GM18870 (cell line): ENCODE data around the gene DHX16.

ENCODE experiments used
- ATAC-seq: cut with Tn5 transposase; IDR thresholded peaks from one replicate; pipeline ENCODE4 v1.9.1; 2021; ENCODE audit warnings: moderate library complexity; ENCODE audit not compliant: unreplicated experiment

DHX16 gene

DNA sequence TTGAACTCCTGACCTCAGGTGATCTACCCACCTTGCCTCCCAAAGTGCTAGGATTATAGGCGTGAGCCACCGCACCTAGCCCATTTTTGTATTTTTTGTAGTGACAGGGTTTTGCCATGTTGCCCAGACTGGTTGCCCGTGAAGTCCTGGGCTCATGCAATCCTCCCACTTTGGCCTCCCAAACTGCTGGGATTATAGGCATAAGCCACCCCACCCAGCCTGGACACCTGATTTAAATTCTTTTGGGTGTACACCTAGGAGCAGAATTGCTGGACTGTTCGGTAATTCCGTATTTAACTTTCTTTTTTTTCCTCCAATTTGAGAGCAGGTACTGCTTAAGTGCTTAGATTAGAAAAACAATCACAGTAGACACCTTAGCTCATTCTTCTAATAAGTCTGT, 23.6 kb upstream of the DHX16 start:
- ATAC-seq = no peak

- no peak for ATAC-seq
Observed at GRCh38 chr6:30691208-30691847, 18.5 kb upstream of the DHX16 start.

- ATAC-seq = no peak
Observed at GRCh38 chr6:30690403-30691207, 17.8 kb upstream of the DHX16 start, which contains the start of gene NRM. NRM (minus strand) TSS chr6:30690984; CDS start chr6:30690974, 10 bp downstream.

DNA sequence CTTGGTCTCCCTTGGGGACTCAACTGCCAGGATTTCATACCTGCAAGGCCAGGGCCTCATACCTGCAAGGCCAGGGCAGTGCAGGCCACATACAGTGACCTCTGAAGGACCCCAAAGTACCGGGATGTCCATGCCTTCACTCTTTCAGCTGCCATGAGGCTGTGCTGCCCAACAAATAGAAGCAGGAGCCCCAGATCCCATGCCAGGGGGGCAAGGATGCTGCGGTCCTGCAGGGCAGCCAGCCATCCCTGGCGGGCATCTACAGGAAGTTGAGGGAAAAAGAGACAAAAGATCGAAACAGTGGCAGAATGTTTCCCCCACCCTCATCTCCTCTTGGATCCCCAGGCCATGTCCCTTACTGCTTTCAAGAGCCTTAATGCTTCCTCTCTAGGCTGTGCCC, 17.2 kb upstream of the DHX16 start:
- ATAC-seq = no peak

- no peak for ATAC-seq
Observed at GRCh38 chr6:30689022-30689865, 16.4 kb upstream of the DHX16 start.

DNA sequence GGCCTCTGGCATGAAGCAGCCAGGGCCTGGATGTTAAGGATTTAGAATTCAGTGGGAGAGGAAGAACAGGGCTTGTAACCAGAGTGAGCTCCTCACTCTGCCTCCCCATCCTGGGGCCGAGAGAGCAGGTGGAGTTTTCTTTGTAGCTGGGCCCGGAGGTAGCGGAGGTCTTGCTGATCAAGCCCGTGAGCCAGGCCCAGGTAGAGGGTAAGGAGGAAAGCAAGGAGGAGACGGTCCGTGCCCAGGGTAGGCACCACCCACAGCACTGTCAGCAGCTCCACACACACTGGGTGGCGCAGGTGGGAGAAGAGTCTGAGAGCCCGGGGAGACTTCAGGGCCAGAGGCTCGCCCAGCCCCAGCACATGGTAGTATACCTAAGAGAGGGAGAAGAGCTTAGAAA, 15.8 kb upstream of the DHX16 start:
- no peak for ATAC-seq

- no peak for ATAC-seq
Observed at GRCh38 chr6:30687659-30688431, 15.0 kb upstream of the DHX16 start.

- no peak for ATAC-seq
Observed at GRCh38 chr6:30686908-30687658, 14.3 kb upstream of the DHX16 start.

- no peak for ATAC-seq
Observed at GRCh38 chr6:30686009-30686907, 13.5 kb upstream of the DHX16 start, which contains the start of gene PPP1R18. PPP1R18 (minus strand) TSS chr6:30686645; CDS start chr6:30686018, 627 bp downstream.

- ATAC-seq = no peak
Observed at GRCh38 chr6:30685157-30686008, 12.6 kb upstream of the DHX16 start.

GRCh38 chr6:30684386-30685156, 11.8 kb upstream of the DHX16 start:
- ATAC-seq = no peak

DNA sequence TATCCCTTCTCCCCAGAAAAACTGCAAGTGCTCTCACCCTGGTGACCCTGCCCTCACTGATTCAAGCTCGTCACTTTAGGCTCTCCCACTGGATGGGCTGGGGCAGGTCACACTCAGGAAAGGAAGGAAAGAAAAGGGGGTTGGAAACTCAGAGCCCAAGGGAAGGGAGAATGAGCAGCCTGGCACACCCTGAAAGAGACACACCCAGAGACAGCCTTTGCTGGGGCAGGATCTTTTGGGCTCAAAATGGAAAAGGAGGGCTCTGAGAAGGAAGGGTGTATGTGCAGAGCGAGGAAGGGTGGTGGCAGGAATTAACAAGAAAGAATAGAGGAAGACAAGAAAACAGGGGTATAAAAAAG, 11.2 kb upstream of the DHX16 start:
- ATAC-seq = no peak

DNA sequence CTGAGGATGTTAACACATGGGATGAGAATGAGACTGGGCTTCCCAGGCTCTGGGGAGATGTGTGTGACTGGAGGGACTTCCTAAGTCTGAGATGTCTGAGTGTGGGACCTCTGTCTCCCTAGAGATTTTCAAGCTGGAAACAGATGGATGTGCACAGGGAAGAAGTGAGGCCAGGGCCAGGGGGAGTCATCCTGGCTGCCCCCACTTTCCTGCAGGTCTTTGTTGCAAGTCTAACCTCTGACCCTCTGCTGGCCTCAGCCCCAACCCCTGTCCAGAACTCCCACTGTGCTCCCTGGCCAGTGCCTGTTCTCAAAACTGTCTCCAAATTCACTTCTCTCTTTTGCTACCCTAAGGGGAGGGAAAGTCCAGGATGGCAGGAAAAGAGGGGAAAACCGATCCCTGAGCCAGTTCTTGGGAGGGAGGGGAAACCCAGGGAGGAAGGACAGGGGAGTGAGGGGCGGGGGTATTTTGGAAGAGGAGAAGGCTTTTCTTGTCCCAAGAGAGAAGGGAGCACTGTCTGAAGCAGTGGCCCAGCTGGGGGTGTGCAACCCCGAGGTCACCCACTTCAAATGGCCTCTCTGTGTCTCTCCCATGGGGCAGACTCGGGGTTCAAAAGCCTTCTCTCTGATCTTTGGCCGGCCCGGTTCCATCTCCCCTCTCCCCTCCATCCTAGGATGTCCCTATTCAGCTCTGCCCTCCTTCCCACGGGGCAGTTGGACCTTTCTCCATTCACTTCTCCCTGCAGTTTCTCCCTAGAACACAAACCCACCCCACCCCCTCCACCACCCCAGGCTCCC, 10.6 kb upstream of the DHX16 start:
- no peak for ATAC-seq

DNA sequence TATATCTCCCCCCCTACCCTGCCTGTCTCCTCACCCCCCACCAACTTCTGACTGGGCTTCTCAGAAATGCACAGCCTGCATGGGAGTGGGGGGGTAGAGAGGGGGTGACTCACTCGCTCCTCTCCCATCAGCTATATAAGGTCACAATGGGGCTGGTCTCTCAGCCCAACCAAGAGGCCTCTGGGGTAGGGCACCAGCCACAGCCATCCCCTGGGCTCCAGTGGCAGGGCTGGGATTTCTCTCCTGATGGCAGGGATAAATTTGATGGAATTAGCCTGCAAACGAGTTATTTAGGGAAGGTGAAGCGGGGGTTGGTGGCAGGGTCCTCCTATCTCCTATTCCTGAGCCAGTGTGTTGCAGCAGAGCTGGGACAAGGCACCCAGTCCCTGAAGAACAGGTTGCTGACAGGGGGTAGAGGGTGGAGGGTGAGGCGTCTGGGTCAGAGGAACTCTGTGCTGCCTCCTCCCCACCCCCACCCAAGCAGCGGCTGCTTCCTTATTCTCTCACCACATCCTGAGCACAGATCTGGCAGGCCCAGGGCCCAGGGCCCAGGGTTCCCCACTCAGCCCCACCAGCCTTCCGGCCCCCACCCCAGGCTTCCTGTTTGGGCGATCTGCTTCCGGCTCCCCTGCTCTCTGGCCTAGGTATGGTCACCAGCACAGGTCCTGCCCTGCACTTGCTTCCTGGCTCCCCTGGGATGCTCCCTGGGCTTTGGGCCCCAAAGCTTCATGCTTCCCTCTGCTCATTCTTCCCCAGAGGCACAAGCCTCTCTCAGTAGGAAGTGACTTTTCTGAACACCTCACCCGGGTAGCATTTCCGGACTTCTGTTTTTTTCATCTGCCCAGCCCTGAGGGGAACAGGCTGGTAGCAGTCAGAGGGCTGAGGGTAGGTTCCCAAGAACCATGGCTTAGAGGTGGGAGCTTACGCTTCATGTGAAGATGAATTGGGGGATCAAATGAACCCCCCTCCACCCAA, 9.6 kb upstream of the DHX16 start:
- ATAC-seq = no peak

DNA sequence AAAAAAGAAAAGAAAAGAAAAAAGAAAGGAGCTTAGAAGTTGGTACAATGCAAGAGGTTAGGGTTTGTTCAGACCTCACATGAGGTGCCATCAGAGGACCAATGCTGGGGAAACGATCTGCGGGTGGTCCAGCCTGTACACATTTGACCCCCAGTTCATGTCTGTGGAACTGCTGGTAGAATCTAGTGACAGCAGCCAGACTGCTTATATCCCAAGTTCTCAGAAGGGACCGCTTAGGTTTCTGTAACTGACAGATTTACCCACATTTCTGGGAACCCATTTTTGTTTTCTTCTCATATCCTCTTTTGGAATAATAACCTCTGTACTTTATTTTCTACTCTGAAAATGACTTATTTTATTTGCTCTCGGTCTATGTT, 8.9 kb upstream of the DHX16 start:
- ATAC-seq = no peak
